ENCODE data around the gene ASB6. TPM values are rescaled to one million over a fixed set of nuclear protein-coding genes. Genes with fewer than 3 reads are reported as not detected.

Gene ASB6
- total and polyA plus RNA-seq, 2 of the 13 experiments (the other 11 are each of a cell fraction or from before 2014, with no cell fraction given), result 8.2 to 8.4 TPM

DNA sequence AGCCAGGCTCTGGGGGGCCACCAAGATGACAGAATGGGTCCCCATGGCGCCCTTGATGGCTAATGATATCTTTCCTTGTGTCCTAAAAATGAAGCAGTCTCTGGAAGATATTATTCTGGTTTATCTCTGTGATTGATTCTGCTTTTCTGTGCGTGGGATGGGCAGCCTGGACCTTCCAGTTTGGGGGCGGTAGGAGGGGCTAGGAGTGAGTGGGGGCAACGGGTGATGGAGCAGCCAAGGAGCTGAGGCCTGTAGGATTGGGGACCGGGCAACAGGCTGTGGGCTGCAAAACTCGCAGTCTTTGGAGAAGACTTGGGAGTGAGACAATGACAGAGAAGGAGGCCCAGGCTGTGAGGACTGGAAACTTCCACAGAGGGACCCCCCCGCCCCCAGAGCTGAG is 32.3 kb upstream of the ASB6 start:
- TF ChIP-seq CREB1 (IDR thresholded peaks at IDR 0.05) (no peak), CREB1 (CRISPR knock-in tag; IDR thresholded peaks at IDR 0.05) (no peak), SOX6 (IDR thresholded peaks at IDR 0.05) (no peak), SOX6 (CRISPR knock-in tag; IDR thresholded peaks at IDR 0.05) (no peak)
- FAIRE-seq (no peak), ATAC-seq (no peak), DNase-seq (ENCODE audit: low spot score) (no peak)
- Histone ChIP-seq H3K9ac (ENCODE audit: insufficient read depth, low read depth, low read length) (no peak overlapping the region), H3K4me2 (ENCODE audit: low read depth, low read length) (no peak overlapping the region), H3K27ac (ENCODE audit: extremely low read length, insufficient read depth, low read length) (no peak overlapping the region), H3K79me2 (ENCODE audit: insufficient read depth, low read length) (no peaks in the 10 kb centered on the region), H3K9me3 (ENCODE audit: low read length) (no peaks in the 10 kb centered on the region), H3K27me3 (ENCODE audit: control insufficient read depth in 1 of 2, insufficient read depth in 2 of 2, low read length in 2 of 2) (peaks cover 12 to 87% of the 10 kb centered on the region in 2 experiments), H3K4me3 (replicated peaks in 1 of 3; ENCODE audit: insufficient read depth in 1 of 3, low read depth in 2 of 3, low read length in 3 of 3) (no peak overlapping the region), H3K36me3 (replicated peaks in 1 of 2; ENCODE audit: control insufficient read depth in 1 of 2, insufficient read depth in 2 of 2, low read length in 2 of 2) (no peaks in the 10 kb centered on the region), H3K4me1 (ENCODE audit: insufficient read depth, low read length) (no peaks in the 10 kb centered on the region), H2AFZ (ENCODE audit: low read length) (no peak overlapping the region), H4K20me1 (ENCODE audit: insufficient read depth, low read length) (no peaks in the 10 kb centered on the region)
- POLR2A ChIA-PET, result no interaction called here
- 0% methylated on average over 5 of the region's 7 CpGs for WGBS (ENCODE audit: low lambda C conversion rate)
- intact Hi-C loops (cut with micrococcal nuclease; ENCODE audit: unreplicated experiment) (no loop called here), in situ Hi-C loops (cut with HindIII; ENCODE audit: extremely low pct_ligation_motif_present, low pct_unique_long_range_greater_than_20kb) (no loop called here)
- BruUV-seq (replicated peaks), result no TSS peak
- CTCF ChIA-PET (ENCODE audit: low intra/inter-chr PET ratio, low total read pairs), result no interaction called here

DNA sequence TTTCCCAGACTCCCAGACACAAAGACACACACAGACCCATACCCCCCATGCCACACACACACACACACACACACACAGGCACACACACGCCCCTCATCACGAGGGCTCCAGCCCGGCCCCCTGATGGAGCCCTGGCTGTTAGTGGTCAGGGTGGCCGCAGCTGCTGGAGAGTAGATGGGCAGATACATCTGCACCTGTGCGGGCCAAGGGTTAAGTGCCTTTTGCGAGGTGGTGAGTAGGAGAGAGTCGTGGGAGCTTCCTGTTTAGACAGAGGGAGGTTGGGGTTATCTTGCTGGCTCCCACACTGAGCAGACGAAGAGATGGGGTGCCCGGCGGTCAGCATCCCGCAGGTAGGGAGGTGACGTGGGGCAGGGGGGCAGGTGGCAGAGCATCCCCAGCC is 31.7 kb upstream of the ASB6 start:
- intact Hi-C loops (cut with micrococcal nuclease; ENCODE audit: unreplicated experiment), result no loop called here
- POLR2A ChIA-PET, result no interaction called here
- CTCF ChIA-PET (ENCODE audit: low intra/inter-chr PET ratio, low total read pairs), result no interaction called here

More for the DNA sequence above, 31.7 kb upstream of the ASB6 start:
- in situ Hi-C loops (cut with HindIII; ENCODE audit: extremely low pct_ligation_motif_present, low pct_unique_long_range_greater_than_20kb), result no loop called here
- no peak for FAIRE-seq
- Histone ChIP-seq H3K27me3 (ENCODE audit: control insufficient read depth in 1 of 2, insufficient read depth in 2 of 2, low read length in 2 of 2) (peaks cover 13 to 83% of the 10 kb centered on the region in 2 experiments), H2AFZ (ENCODE audit: low read length) (no peak overlapping the region), H3K36me3 (replicated peaks in 1 of 2; ENCODE audit: control insufficient read depth in 1 of 2, insufficient read depth in 2 of 2, low read length in 2 of 2) (no peaks in the 10 kb centered on the region), H3K27ac (ENCODE audit: extremely low read length, insufficient read depth, low read length) (no peak overlapping the region), H3K9me3 (ENCODE audit: low read length) (no peaks in the 10 kb centered on the region), H3K79me2 (ENCODE audit: insufficient read depth, low read length) (no peaks in the 10 kb centered on the region), H4K20me1 (ENCODE audit: insufficient read depth, low read length) (no peaks in the 10 kb centered on the region), H3K4me1 (ENCODE audit: insufficient read depth, low read length) (no peaks in the 10 kb centered on the region), H3K4me2 (ENCODE audit: low read depth, low read length) (no peak overlapping the region), H3K4me3 (replicated peaks in 1 of 3; ENCODE audit: insufficient read depth in 1 of 3, low read depth in 2 of 3, low read length in 3 of 3) (no peak overlapping the region), H3K9ac (ENCODE audit: insufficient read depth, low read depth, low read length) (no peak overlapping the region)
- no peak for ATAC-seq
- no TSS peak for BruUV-seq (replicated peaks)
- TF ChIP-seq SMYD3 (CRISPR knock-in tag; IDR thresholded peaks at IDR 0.05) (no peak), ZNF644 (CRISPR knock-in tag; IDR thresholded peaks at IDR 0.05; ENCODE audit: low read depth) (no peak), GZF1 (CRISPR knock-in tag; IDR thresholded peaks at IDR 0.05) (no peak)
- 16% methylated on average over 10 of the region's 12 CpGs for WGBS (ENCODE audit: low lambda C conversion rate)
- no peak for DNase-seq (ENCODE audit: low spot score)
